ENCODE measurements around the gene NOL4L.

Gene NOL4L

DNA sequence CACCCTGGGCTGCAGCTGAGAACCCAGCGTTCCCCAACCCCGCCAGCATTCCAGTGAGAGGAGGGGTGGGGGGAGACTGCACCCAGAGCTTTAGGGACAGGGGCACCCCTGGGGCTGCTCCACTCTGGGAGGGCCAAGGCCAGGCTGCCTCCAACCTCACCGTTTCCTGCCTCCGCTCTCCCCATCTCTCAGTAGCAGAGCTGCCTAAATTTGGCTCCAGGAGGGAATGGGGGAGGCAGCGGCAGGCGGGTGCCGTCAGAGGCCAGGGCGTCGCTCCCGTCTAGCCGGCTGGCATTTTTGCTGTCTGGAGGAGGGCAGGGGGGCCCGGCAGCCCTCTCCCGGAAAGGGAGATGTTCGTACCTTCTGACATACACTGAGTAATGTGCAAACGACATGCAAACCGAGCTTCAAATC lies 46.6 kb downstream of the NOL4L start:
- DNase-seq, result no peak

DNA sequence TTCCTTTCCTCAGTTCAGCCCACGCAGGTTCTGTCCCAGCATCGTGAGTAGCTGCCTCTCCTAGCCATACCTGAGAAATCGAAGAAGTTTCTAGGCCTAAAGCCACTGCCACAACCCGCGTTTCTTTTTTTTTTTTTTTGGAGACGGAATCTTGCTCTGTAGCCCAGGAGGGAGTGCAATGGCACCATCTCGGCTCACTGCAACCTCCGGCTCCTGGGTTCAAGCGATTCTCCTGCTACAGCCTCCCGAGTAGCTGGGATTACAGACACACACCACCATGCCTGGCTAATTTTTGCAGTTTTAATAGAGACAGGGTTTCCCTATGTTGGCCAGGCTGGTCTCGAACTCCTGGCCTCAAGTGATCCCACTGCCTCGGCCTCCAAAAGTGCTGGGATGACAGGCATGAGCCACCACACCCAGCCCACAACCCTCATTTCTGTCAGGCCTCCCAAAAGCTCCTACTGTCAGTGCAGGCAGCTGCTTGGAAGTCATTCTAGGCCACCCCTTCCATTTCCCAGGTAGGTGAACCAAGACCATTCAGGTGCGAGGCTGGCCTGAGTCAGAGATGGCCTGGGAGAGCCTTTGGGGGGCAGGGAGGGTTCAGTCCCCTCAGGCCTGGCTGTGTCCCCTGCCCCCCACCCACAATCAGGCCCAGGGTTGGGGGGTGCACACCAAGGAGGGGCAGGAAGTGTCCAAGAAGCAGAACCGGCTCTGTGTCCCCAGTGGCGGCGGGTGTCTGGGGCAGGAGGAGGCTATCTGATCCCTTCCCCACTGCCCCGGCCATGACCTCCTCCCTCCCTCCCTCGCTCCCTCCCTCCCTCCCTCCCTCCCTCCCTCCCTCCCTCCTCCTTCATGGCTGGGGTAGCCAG lies 47.2 kb downstream of the NOL4L start:
- DNase-seq, result no peak

DNA sequence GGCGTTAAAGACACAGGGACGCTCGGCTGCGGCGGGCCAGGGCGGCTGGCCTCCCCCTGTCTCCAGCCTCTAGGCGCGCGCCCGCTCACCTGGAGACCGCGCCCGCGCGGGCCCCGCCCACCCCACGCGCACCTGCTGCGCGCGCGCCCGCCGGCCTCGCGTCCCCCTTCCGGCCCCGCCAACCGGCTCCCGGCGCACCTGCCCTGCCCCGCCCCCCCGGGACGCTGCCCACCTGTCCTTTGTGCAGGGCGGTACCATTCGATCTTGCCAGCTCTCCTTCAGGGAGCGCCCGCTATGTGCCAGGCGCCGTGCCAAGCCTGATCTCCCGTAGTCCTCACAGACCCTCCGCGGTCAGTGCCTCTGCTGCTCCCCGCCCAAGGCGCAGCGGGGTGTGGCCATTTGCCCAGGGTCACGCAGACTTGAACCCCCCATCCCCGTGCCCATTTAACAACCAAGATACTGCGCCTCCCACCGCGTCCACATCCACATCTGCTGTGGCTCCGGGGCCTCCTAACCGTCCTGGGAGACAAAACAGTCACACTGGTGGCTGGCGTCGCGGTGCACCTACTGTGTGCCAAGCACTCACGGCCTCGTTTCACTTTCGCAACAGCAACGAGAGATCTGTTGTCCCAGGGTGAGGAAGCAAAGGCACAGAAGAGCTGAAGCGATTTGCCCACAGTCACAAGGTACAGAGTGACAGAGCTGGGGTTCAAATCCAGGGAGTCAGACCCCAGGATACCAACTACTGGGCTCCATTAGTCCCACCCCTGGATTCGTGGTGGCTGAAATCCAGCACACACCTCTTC lies 48.1 kb downstream of the NOL4L start:
- no peak for DNase-seq

DNA sequence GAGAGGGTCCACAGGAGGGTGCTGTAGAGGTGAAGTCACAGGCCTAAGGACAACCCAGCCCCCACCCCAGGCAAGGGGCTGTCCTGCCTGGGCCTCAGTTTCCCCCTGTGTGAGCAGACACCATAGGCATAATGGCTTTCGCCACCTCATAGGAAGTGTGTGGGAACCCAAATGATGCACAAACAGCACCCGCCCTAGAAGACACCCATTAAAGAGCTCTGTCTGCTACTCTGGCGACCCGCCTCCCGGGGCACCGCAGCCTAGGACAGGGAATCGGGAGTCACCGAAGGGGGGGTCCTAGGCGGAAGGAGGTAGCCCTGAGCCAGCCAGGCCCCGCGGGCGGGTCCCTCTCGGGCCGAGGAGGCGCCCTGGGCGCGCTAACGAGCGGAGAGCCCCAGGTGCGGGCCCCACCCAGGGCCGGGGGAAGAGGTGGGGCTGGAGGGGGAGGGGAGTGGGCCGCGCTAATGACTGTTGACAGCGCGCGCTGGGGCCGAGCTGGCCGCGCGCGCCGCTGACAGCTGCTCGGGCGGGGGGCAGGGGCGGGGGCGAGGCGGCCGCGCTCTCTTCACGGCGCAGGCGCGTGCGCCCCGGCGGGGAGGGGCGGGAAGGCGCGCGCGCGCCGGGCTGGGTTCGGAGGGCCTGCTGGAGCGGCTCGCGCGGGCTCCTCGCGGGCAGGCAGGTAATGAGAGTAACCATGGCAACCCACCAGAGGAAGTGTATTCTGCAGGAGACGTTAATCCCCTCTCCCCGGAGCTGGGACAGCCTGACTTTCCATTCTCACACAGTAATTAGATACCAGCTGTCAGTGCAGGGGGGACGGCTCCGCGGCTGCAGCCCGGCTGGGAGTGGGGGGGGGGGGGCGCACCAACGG lies 48.9 kb downstream of the NOL4L start:
- no peak for DNase-seq

DNA sequence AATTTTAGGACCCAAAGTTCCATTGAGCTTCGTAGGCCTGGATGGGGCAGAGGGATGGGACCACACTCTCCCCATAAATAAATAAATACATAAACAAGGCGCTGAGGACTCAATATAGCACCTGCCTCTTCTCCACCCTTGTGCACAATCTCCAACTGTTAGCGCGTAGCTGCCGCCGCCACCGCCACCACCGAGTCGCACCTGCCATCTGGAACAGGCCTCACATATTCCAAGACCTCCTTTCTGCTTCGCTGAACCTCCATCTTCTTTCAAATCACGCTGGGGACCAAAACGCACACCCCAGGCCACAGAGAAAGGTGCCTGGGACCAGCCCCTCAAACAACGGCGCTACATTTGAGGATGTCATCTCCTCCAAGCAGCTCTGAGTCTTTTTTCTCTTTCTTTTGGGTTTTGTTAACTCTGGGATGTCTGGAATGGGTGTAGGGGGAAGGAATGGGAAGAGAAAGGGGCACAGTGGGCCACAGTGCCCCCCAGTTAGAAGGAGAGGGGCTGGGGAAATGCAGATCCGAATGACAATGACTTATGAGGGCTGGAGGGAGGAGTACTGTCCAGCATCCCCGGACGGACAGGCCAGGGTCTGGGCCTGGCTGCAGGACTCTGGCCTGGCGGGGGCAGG lies 49.7 kb downstream of the NOL4L start:
- no peak for DNase-seq

DNA sequence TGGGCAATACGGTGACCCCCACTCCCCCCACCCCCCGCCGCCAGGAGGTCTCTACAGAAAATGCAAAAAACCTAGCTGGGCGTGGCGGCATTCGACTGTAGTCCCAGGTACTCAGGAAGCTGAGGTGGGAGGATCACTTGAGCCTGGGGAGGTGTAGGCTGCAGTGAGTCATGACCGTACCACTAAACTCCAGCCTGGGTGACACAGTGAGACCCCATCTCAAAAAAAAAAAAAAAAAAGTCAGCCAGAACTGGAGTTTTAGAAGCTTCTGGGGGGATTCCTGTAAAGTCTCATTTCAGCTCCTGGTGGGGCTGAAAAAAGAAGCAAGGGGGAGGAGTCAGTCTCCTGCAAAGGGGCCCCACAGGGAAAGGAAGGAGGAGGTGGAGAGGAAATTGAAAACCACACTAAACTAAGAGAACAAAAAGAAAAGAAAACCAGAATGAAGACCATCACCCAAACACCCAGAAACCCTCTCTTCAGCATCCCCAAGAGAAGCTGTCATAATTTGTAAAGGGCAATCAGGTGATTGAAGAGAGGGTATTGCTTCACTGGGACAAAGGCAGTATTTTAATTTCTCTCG lies 50.4 kb downstream of the NOL4L start:
- DNase-seq, result no peak

DNA sequence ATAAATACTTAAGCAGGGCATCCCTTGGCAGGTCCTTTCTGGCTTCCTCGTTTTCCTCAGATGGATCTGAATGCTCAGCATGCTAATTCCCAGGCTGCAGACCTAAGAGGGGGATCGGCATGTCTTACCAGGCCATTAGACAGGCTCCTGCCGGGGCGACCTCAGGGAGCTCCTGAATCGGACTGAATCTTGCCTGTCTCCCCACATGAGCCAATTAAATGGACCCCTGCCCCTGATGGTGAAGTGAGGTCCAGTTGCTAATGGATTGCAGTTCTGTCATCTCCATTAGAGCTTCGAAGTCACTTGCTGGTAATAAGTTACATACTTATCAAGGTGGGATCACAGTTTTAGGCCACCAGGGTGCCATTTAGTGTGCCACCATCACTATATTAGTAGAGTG lies 51.4 kb downstream of the NOL4L start:
- no peak for DNase-seq

DNA sequence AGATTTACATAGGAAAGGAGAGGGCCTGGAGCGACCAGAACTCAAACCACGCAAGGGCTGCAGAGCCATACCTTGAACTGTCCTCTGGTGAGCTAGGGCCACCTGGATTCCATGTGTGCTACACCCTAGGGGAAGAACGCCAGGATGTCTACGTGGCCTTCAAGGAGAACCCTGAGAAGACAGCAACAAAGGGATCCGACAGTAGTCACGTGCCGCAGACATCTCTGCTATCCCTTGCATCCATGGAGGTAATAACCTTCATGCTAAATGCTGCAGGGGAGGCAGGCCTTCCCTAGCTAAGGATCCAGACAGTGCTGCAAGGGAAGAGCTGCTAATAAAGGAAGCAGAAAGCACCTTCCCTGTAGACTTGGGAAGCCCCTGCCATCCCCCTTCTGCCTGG lies 52.9 kb downstream of the NOL4L start:
- DNase-seq, result no peak

DNA sequence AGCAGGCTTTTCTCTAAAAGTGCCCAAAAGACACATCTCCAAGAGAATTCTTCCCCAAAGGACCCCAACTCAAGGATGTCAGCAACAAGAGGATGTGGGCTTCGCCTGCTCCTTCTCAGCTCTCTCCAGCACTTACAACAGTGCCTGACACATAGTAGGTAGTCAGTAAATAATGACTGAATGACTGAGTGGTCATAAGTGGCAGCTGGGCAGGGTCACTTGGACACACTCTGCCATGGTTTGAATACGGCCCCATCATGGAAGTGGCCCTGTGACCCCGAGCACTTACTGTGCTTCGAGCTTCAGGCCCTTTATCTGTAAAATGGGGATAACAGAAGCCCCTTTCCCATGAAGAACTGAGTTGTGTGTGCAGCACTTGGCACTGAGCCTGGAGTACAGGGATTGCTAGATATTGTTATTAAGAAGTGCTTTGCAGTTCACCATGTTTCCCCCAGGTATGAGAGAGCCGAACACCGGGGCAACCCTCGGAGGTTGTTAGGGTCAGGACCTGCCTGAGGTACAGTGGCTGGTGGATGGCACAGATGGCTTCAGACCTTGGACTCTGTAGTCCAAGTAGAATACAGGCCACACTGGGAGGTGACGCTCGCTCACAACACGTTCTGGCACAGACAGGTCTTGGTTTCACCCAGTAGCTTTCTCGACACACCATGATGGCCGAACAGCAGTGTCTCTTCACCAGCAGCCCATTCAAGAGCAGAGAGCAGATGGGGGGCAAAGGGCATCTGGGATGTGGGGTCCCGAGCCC lies 56.0 kb downstream of the NOL4L start:
- DNase-seq, result no peak

DNA sequence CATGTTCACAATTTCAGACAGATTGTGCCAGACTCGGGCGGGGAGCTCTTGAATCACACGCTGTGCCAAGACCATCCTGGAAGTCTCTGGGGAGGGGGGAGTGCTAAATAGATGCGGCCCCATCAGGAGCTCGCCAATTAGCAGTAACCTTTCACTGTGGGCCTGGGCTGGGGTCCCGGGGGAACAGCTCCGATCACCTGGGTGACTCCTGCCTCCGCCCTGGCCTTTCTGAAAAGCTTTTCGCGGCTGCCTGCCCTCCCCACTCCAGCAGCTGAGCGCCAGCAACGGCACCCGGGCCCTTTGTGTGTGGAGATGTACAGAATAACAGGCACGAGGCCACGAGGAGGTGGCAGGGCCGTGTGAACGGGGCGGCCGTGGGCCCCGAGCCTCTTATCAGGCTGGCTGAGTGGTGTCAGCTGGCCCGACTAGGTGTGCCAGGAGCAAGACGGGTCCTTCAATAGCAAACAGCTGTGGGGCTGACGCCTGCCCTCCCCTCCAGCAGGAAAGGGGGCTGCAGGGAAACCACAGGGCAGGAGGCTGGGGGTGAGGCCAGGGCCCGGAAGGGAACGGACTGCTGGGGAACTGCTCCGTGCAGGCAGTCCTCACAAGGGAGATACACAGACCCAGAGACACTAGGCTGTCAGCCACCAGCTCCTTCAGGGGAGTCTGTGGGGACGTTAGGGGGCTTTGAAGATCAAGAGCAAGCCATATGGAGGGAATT lies 56.8 kb downstream of the NOL4L start:
- no peak for DNase-seq

DNA sequence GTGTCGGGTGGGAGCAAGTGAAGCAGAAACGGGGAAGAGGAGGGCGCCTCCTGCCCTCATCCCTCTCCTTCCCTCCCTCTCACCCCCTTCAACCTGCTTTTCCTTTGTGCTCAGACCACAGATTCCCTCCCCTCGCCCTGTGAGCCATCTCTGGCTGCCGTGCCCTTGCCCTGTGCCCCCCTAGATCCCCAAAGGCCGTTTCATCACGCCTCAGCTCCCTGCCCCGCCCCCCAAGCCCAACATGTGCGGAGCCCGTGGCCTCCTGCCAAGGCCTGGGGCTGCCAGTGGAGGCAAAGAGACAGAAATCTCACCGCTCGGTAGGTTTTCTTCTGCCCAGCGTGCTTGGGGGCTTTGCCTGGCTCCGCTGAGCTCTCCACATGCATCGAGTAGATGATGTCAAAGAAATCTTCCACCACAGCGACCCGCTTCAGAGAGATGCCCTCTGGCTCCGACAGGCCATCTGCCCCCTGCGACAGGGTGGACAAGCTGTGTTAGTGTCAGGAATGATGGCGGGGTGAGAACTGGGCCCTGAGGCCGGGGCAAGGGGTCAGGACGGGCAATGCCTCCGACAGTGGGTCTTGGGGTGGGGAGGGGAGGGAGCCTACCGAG lies 57.6 kb downstream of the NOL4L start:
- DNase-seq, result no peak

DNA sequence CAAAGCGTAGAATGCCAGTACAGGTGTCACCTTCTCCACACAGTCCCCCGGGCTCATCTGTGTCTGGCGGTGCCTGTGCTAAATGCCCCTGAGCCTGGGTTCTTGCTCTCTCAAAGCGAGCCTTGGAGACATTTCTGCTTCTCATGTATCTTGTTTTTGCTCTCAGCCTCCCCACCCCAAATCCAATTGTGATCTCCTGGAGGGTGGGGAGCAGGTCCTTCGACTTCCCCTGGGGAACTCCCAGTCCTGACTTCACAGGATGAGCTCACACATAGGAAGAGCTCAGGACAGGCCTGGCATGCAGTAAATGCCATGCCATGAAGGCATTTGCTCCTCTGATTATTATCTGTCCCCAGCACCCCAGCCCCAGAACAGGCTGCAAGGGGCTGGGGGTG lies 58.1 kb downstream of the NOL4L start:
- DNase-seq, result no peak

DNA sequence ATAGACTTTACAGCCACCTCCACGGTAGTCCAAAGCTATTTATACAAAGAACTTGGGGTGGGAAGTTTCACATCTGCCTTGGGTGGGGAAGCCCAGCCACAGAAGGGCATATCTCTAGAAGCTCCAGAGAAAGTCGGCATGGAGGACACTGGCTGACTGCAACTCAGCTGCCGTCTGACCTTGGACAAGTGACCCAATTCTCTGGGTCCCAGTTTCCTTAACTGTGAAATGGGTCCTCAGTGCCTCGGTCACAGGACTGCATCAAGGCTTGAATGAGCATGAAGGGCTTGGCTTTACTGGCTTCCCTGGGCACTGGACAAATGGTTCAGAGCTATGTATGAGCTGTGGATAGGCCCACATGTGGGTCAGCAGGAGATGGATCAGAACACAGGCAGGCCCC lies 58.6 kb downstream of the NOL4L start:
- no peak for DNase-seq

DNA sequence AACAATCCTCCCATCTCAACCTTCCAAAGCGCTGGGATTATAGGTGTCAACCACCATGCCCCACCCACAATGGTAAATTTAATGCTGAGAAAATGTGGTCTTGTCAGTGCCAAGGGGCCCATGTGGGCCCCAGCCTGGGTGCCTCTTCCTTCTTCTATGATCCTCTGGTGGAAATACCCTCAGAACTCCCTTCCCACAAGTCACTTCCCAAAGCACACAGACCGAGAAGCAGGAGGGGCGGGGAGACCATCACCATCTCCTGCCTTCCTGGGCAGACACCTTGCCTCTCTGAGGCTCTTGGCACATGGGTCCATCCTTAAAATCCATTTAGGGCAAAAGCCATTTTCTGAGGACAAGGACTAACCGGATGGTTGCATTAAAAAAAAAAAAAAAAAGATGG lies 59.0 kb downstream of the NOL4L start:
- DNase-seq, result no peak

DNA sequence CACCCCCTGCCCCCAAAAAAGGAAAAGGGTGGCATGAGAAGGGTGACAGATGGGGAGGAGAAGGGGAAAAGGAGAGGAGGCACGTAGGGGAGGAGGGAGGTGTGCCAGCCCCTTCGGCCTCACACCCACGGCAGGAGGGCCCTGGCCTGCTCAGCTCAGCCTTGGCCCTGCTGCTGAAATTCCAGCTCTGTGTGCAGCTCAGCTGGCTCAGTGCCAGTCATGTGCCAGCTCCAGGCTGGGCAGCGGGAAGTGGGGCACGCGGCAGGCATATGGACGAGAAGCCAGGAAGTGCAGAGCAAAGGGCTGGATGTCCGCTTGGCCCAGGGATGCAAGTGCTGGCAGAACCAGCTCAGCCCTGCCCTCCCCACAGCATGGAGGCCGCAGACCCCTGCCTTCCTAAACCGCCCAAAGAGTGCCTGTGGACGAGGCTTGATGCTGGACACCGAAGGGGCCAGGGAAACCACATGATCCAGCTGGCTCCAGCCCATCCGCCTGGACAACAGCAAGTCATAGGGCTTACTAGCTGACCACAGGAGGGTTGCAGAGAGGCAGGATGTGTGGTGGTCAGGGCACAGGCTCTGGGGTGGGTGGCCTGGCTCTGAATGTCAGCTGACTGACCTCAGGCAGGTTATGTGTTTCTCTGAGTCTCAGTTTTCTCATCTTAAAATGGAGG lies 60.2 kb downstream of the NOL4L start:
- no peak for DNase-seq

DNA sequence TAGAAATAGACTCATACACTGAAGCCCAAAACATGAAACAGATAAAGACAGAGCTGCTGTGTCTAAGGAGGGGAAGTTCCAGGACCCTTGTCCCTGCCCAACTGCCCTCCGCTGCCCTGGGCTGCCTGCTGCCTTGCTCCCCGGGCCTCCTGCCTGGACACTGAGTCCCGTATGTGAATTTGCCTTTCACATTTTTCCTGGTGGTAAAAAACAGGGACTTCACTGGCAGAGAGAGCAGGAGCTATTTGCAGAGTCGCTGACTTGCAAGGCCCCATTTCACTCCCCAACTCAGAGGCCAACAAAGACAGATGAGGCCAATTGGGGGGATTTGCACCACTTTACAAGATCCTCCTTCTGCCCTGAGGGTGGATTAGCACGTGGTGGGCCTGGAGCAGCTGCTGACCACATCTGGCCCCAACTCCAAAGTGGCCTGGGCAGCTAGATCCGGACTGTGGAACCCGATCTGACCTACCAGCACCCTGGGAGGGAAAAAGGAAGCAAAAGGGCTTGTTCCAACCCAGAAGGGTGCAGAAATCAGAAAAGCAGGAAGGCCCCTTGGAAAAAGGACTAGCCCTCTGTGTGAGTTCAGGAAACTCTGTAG lies 61.4 kb downstream of the NOL4L start:
- DNase-seq, result no peak

DNA sequence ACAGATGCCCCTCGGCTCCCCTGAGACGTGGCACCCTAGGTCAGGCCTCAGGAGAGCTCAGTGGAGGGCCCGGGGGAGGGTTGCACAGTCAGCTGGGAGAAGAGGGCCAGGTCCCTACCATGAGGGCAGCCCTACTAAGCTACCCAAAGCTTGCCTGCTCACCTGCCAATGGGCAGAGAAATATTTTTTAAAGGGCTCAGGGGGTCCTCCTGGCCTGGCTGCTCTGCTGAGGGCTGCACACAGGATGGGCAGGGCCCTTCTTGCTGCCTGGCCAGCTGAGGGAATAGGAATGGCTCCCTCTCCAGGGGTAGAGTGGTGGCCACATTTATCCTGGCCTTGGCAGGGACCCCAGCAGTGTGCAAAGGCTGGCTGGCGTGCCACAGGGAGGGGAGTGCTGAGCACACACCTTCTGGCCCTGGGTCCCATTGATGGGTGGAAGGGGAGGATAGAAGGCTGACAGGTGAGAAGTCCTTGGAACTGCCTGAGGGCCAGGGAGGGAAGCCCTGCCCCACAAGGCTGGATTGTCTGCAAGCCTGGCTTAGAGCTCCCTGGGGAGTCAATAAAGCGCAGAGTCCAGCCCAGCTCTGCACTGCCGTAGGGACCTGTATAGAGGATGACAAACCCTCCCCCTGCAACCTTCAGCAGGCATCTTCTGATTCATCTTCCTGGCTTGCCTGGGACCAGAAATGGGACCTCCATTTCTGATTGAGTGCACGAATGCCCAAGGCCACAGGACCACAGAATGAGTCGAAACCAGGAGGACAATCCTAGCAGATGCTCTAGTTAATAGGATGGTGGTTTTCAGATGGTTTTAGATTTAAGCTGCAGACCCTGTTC lies 62.1 kb downstream of the NOL4L start:
- DNase-seq, result no peak

DNA sequence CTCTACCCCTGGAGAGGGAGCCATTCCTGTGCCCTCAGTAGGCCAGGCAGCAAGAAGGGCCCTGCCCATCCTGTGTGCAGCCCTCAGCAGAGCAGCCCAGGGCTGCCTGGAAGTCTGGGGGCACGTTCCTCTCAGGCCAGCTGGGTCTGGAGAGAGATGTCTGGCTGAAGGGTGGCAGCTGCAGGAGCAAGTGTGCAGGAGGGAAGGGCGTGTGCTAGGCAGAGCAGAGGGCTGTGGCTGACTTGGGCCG lies 62.7 kb downstream of the NOL4L start:
- DNase-seq, result no peak

Measured in AML-193 (cell line).